Left hindlimb (tissue), 1 donor: ENCODE results near the gene GDI2.
"Not testable (repeated sequence)": the region's sequence is repeated elsewhere in the genome, so short reads cannot be mapped to it uniquely, and the experiment has no call there.

Source experiments
- DNase-seq: peaks from one replicate; pipeline ENCODE4 v3.0.0-alpha.2; 2018

GDI2 gene

GRCh38 chr10:5826511-5826910, 13.3 kb upstream of the GDI2 start:
- DNase-seq = not testable (repeated sequence)

- no peak for DNase-seq
Observed at GRCh38 chr10:5818894-5819293, 5.7 kb upstream of the GDI2 start.

- no peak for DNase-seq
Observed at GRCh38 chr10:5818048-5818331, 4.8 kb upstream of the GDI2 start.

- DNase-seq = no peak
Observed at GRCh38 chr10:5817322-5818047, 4.3 kb upstream of the GDI2 start.

GRCh38 chr10:5816170-5816569, 2.9 kb upstream of the GDI2 start:
- no peak for DNase-seq

GRCh38 chr10:5814110-5815107, 1.2 kb upstream of the GDI2 start:
- DNase-seq = no peak

GRCh38 chr10:5813091-5813340, 218 bp downstream of the GDI2 start:
- DNase-seq = no peak

- peak; percentile 60 for DNase-seq
Observed at GRCh38 chr10:5812283-5813090, 747 bp downstream of the GDI2 start.

GRCh38 chr10:5811387-5811821, 1.8 kb downstream of the GDI2 start:
- no peak for DNase-seq

- DNase-seq = no peak
Observed at GRCh38 chr10:5810225-5810624, 3.0 kb downstream of the GDI2 start.

- DNase-seq = no peak
Observed at GRCh38 chr10:5809527-5810154, 3.6 kb downstream of the GDI2 start.

- DNase-seq = not testable (repeated sequence)
Observed at GRCh38 chr10:5808783-5809392, 4.3 kb downstream of the GDI2 start.

GRCh38 chr10:5806745-5807144, 6.5 kb downstream of the GDI2 start:
- DNase-seq = no peak

- no peak for DNase-seq
Observed at GRCh38 chr10:5805711-5806110, 7.5 kb downstream of the GDI2 start.

GRCh38 chr10:5805260-5805659, 8.0 kb downstream of the GDI2 start:
- DNase-seq = no peak

- no peak for DNase-seq
Observed at GRCh38 chr10:5804386-5804785, 8.8 kb downstream of the GDI2 start.

- DNase-seq = no peak
Observed at GRCh38 chr10:5800782-5801181, 12.5 kb downstream of the GDI2 start.

- no peak for DNase-seq
Observed at GRCh38 chr10:5794236-5794635, 19.0 kb downstream of the GDI2 start.

GRCh38 chr10:5789626-5790025, 23.6 kb downstream of the GDI2 start:
- no peak for DNase-seq

- no peak for DNase-seq
Observed at GRCh38 chr10:5788969-5789368, 24.3 kb downstream of the GDI2 start.

- DNase-seq = no peak
Observed at GRCh38 chr10:5783300-5783699, 29.9 kb downstream of the GDI2 start.

- DNase-seq = no peak
Observed at GRCh38 chr10:5782174-5782573, 31.1 kb downstream of the GDI2 start.

- no peak for DNase-seq
Observed at GRCh38 chr10:5779730-5780129, 33.5 kb downstream of the GDI2 start.
